Activated CD4-positive, alpha-beta T cell treated with anti-CD3 and anti-CD28 coated beads for 36 hours (primary cell): Measurements from ENCODE around the gene SAPCD2. TPM values are rescaled to one million over a fixed set of nuclear protein-coding genes. Genes with fewer than 3 reads are reported as not detected.
A peak's percentile ranks its signal among the peaks of the same experiment; 100 is the strongest.
"Not testable (repeated sequence)": the region's sequence is repeated elsewhere in the genome, so short reads cannot be mapped to it uniquely, and the experiment has no call there.

Experiments
- ATAC-seq: fragments of 200-7000 bp; cut with Tn5 transposase; one replicate; pipeline ENCODE4 v1.10.0; 2021; ENCODE audit warnings: mild to moderate bottlenecking, moderate library complexity
- CTCF ChIA-PET: fragments of 350-600 bp; sonication (Branson Sonifier 250); formaldehyde crosslinking; loops from one replicate; lab custom pipeline; 2021; ENCODE audit warnings: antibody characterized with exemption; lab: Charles Lee
- POLR2A ChIA-PET: fragments of 350-600 bp; sonication (Branson Sonifier 250); formaldehyde crosslinking; loops from one replicate; lab custom pipeline; 2021; ENCODE audit warnings: antibody characterized with exemption, inconsistent platforms; lab: Charles Lee
- DNase-seq: peaks from one replicate; pipeline ENCODE4 v3.0.0-alpha.2; 2020
- H3K27ac Mint-ChIP-seq: one replicate; pipeline ENCODE4 v1.8.0; 2021; ENCODE audit warnings: mixed read lengths
- H3K27me3 Mint-ChIP-seq: one replicate; pipeline ENCODE4 v1.8.0; 2021; ENCODE audit warnings: mixed read lengths
- H3K36me3 Mint-ChIP-seq: one replicate; pipeline ENCODE4 v1.8.0; 2021; ENCODE audit warnings: low read depth, mixed read lengths
- H3K4me1 Mint-ChIP-seq: one replicate; pipeline ENCODE4 v1.8.0; 2021; ENCODE audit warnings: mixed read lengths
- H3K4me3 Mint-ChIP-seq: one replicate; pipeline ENCODE4 v1.8.0; 2021; ENCODE audit warnings: mild to moderate bottlenecking, moderate library complexity, mixed read lengths
- H3K9me3 Mint-ChIP-seq: one replicate; pipeline ENCODE4 v1.8.0; 2021; ENCODE audit warnings: low read depth, mixed read lengths
- intact Hi-C, 2 experiments: fragments of 100-400 bp; cut with DNase I in 1 of 2; cut with micrococcal nuclease in 1 of 2; formaldehyde crosslinking; loops; one replicate each; pipeline versions ENCODE4 v1.14.2 to v1.15.1; 2022 to 2024; cut with DNase I, micrococcal nuclease
- total RNA-seq, 2 experiments: library from RNA; stranded (reverse); gene quantifications; one replicate each; pipeline ENCODE4 v1.2.3, GENCODE V29; 2021

Gene SAPCD2
- total RNA-seq, 2 experiments from 2014 or later, result 6.4 to 8.8 TPM

DNA sequence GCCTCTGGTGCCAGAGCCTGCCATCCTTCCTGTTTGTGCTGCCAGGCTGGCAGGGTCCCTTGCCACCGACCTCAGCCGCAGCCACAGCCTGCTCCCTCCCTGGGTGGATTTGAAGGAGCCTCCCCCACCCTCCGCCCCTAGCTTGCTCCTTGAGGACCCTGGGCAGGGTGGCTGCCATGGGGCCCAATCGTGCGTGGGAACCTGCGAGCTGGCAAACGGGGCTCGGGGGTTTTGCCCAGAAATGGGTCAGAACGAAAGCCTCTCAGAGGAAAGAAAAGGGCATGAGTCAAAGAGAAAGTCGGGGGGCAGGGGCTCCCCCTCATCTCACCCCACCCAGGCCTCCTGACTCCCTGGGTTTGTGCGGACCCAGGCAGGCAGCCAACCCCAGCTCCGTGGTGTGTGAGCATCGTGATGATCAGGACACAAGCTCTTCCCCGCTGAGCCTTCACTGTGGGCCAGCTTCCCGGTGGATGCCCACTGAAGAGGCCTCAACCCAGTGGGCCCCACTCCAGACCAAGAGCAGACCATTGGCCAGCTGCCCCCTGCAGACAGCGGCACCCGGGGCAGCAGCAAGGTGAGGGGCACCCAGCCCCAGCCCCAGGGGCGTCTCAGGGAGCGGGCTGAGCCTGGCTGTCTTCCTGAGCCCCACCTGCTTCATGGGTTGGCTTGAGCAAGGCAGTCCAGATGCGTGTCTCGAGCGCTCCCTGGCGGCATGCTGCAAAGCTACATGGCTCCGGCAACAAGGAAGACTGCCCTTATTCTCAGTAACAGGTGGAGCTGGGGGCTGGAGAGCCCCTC, 35.4 kb downstream of the SAPCD2 start:
- ChIA-PET POLR2A (interaction anchor here (0.6 to 1.3 kb wide), 6 partner anchors 10 to 284 kb away, joined by 3 to 5 read pairs (median 4); no protein-coding TSS in a partner anchor), CTCF (interaction anchor here (0.6 to 2.7 kb wide), 47 partner anchors 8 to 347 kb away, joined by 3 to 32 read pairs (median 4); partner anchors contain the start of genes AJM1, MAN1B1, NPDC1 and PAXX)
- intact Hi-C loops, result loop anchor here (1.0 to 10.0 kb wide), 7 partner anchors 86 to 248 kb away; partner anchors contain the start of genes AJM1 (in 1 of the 2), FBXW5 (in 1 of the 2), PHPT1 (in 1 of the 2) and TMEM141 (in 1 of the 2)
- H3K27me3 Mint-ChIP-seq, result no peaks in the 10 kb centered on the region
- peaks cover 38% of the 10 kb centered on the region for H3K4me1 Mint-ChIP-seq
- H3K36me3 Mint-ChIP-seq, result no peaks in the 10 kb centered on the region
- ATAC-seq, result peak; percentile 80
- H3K4me3 Mint-ChIP-seq, result peak overlapping the region; percentile 66
- no peaks in the 10 kb centered on the region for H3K9me3 Mint-ChIP-seq
- H3K27ac Mint-ChIP-seq, result peak overlapping the region; percentile 83
- peak; percentile 96 for DNase-seq

DNA sequence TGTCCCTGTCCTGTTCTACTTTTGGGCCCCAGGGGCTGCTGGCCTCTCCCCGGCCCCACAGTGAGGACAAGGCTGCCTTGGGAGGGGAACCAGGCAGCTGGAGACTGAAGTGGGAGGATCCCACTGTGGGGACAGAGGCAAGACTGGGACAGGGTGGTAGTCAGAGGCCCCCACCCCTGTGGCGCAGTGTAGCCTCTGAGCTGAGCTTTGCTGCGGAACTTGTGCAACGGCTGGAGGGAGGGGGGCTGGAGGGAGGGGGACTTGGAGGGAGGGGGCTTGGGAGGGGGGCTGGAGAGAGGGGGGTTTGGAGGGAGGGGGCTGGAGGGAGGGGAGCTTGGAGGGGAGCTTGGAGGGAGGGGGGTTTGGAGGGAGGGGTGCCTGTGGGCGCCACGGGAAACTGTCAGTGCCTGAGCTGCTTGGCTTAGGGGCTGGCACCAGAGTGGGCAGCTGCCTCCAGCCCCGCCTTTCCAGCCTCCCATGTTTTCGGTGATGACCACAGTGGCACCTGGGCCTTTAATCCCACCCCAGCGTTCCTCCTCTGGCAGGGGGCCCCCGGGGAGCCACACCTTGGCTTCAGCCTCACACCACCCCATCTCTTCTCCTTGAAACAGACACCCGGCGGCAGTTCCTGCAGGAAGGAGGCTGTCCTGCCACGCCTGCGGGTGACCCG, 36.2 kb downstream of the SAPCD2 start:
- peaks cover 45% of the 10 kb centered on the region for H3K4me1 Mint-ChIP-seq
- H3K27ac Mint-ChIP-seq, result peak overlapping the region; percentile 83
- no peaks in the 10 kb centered on the region for H3K27me3 Mint-ChIP-seq
- H3K36me3 Mint-ChIP-seq, result no peaks in the 10 kb centered on the region
- peak overlapping the region; percentile 66 for H3K4me3 Mint-ChIP-seq
- ChIA-PET POLR2A (interaction anchor here (0.6 to 1.3 kb wide), 5 partner anchors 10 to 283 kb away, joined by 3 to 5 read pairs (median 4); no protein-coding TSS in a partner anchor), CTCF (interaction anchor here (0.6 to 2.7 kb wide), 32 partner anchors 7 to 305 kb away, joined by 3 to 32 read pairs (median 6); partner anchors contain the start of genes AJM1, MAN1B1, NPDC1 and PAXX)
- no peak for DNase-seq
- intact Hi-C loops, result loop anchor here in 1 of 2 experiments (1.0 to 10.0 kb wide), 2 partner anchors 86 to 189 kb away; partner anchors contain the start of genes AJM1 and PHPT1
- no peak for ATAC-seq
- H3K9me3 Mint-ChIP-seq, result no peaks in the 10 kb centered on the region

GRCh38 chr9:137033481-137033880, 36.9 kb downstream of the SAPCD2 start:
- POLR2A ChIA-PET, DNase-seq, H3K36me3 Mint-ChIP-seq, H3K27ac Mint-ChIP-seq, H3K4me3 Mint-ChIP-seq, H3K27me3 Mint-ChIP-seq, H3K9me3 Mint-ChIP-seq, ATAC-seq: not testable (repeated sequence)
- intact Hi-C loops, result loop anchor here in 1 of 2 experiments (10.0 kb wide), 1 partner anchor 189 kb away; the partner anchor contains the start of genes AJM1 and PHPT1
- peaks cover 50% of the 10 kb centered on the region for H3K4me1 Mint-ChIP-seq
- CTCF ChIA-PET, result interaction anchor here (1.5 to 2.7 kb wide), 2 partner anchors 13 to 34 kb away, joined by 4 to 20 read pairs; partner anchors contain the start of gene NPDC1

GRCh38 chr9:137032858-137033257, 37.5 kb downstream of the SAPCD2 start:
- Mint-ChIP-seq H3K27ac (peak overlapping the region; percentile 43), H3K4me3 (peak overlapping the region; percentile 29), H3K27me3 (no peaks in the 10 kb centered on the region), H3K9me3 (no peaks in the 10 kb centered on the region), H3K4me1 (peaks cover 50% of the 10 kb centered on the region), H3K36me3 (no peaks in the 10 kb centered on the region)
- ChIA-PET POLR2A (no interaction called here), CTCF (interaction anchor here (0.6 to 1.5 kb wide), 4 partner anchors 35 to 239 kb away, joined by 3 to 5 read pairs (median 4); no protein-coding TSS in a partner anchor)
- no peak for ATAC-seq
- no peak for DNase-seq
- intact Hi-C loops, result loop anchor here in 1 of 2 experiments (10.0 kb wide), 1 partner anchor 188 kb away; the partner anchor contains the start of genes AJM1 and PHPT1

DNA sequence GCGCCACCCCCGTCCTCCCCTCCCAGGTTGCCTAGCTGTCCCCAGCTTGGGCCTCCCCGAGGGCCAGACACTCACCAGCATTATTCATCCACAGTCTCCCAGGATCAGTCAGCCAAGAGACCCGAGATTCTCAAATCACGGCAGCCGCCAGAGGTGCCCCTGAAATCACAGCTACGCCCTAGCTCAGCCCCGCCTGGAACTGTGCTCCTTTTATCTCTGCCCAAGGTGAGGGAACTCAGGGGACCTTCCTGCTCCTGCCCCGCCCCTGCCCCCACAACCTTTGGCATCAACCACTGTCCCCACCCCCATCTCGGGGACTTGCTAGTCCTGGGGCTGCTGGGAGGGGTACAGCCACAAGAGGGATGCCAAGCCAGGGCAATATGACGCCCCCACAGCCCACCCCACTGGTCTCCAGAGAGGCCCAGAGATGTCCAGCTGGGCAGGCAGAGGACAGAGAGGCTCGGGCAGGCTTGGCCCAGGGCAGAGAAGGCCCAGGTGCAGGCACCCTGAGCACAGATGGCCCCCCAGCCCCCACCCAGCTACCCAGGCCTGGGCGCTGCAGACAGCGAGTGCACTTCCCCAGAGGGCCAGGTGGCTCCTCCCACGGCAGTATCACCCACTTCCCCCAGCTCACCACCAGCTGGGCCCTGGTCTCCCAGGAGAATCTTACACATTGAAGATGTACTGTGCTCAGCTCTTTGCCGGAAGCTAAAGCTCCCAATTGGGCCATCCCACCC, 38.3 kb downstream of the SAPCD2 start, which contains the start of gene FUT7:
Gene FUT7 (minus strand): TSS at position 185 of the 737 bp plus-strand sequence. CDS start 97 bp downstream, at position 88.
- ChIA-PET POLR2A (interaction anchor here (0.8 kb wide), 1 partner anchor 64 kb away, joined by 3 read pairs; no protein-coding TSS in a partner anchor), CTCF (interaction anchor here (0.6 to 4.7 kb wide), 6 partner anchors 9 to 238 kb away, joined by 3 to 26 read pairs (median 4); partner anchors contain the start of gene MAN1B1)
- intact Hi-C loops, result loop anchor here in 1 of 2 experiments (10.0 kb wide), 1 partner anchor 187 kb away; the partner anchor contains the start of genes AJM1 and PHPT1
- H3K9me3 Mint-ChIP-seq, result no peaks in the 10 kb centered on the region
- no peak within 1 kb of the TSS for H3K27ac Mint-ChIP-seq
- DNase-seq, result peak; percentile 73
- no peaks in the 10 kb centered on the region for H3K27me3 Mint-ChIP-seq
- ATAC-seq, result peak; percentile 7
- H3K4me1 Mint-ChIP-seq, result peaks cover 52% of the 10 kb centered on the region
- peak within 1 kb of the TSS; percentile 52 for H3K4me3 Mint-ChIP-seq
- H3K36me3 Mint-ChIP-seq, result no peaks in the 10 kb centered on the region

DNA sequence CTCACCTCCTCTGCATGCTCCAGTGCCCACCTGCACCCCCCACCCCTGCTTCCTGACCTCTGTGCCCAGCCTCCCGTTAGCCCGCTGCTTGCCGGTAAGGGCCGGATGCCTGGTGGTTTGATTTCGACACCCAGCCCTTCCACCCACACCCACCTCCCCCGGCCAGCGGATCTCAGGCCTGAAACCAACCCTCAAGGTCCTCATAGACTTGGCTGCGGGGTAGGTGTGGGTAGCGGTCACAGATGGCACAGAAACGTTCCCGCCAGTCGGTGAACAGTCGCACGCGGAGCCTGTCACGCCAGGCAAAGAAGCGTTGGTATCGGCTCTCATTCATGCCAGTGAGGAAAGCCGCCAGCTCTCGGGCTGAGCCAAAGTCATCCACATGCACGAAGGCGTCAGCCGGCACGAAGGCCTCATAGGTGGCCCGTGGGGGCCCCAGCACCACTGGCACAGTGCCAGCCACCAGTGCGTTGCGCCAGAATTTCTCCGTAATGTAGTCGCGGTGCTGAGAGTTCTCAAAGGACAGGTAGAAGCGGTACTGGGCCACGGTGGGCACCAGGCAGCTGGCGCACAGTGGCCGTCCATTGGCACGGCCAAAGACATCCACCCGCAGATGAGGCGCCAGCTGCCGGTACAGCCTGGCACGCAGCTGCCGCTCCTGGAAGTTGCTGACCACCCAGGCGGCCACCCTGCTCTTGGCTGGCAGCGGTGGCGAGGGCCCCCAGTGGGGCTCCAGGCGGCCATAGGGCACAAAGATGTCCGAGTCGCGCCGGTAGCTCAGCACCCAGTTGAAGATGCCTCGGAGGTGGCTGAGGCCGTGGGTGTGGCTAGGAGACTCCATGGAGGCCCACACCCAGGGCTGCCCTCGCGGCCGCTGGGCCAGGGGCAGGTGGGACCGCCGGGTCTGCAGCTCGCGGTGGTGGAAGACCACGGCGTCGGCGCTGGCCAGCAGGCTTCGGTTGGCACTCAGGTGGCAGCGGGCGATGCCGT, 39.5 kb downstream of the SAPCD2 start:
- ATAC-seq (no peak), DNase-seq (peak; percentile 77)
- POLR2A ChIA-PET, result interaction anchor here (0.8 kb wide), 1 partner anchor 210 kb away, joined by 3 read pairs; the partner anchor contains the start of gene TUBB4B
- no peaks in the 10 kb centered on the region for H3K9me3 Mint-ChIP-seq
- intact Hi-C loops, result loop anchor here in 1 of 2 experiments (10.0 kb wide), 1 partner anchor 186 kb away; the partner anchor contains the start of genes AJM1 and PHPT1
- H3K4me1 Mint-ChIP-seq, result peaks cover 55% of the 10 kb centered on the region
- H3K27ac Mint-ChIP-seq, result no peak overlapping the region
- H3K27me3 Mint-ChIP-seq, result no peaks in the 10 kb centered on the region
- peak overlapping the region; percentile 49 for H3K4me3 Mint-ChIP-seq
- H3K36me3 Mint-ChIP-seq, result no peaks in the 10 kb centered on the region
- CTCF ChIA-PET, result interaction anchor here (0.7 to 4.7 kb wide), 9 partner anchors 8 to 65 kb away, joined by 3 to 26 read pairs (median 9); partner anchors contain the start of genes MAN1B1 and PAXX

- ChIA-PET CTCF (interaction anchor here (0.6 to 4.7 kb wide), 31 partner anchors 8 to 331 kb away, joined by 3 to 26 read pairs (median 5); partner anchors contain the start of genes CLIC3, DPP7, LCN12 and MAN1B1), POLR2A (interaction anchor here (0.8 to 1.4 kb wide), 3 partner anchors 38 to 211 kb away, joined by 3 read pairs; partner anchors contain the start of genes AJM1, PAXX and TUBB4B)
- ATAC-seq (no peak), DNase-seq (no peak)
- intact Hi-C loops, result loop anchor here in 1 of 2 experiments (10.0 kb wide), 1 partner anchor 185 kb away; the partner anchor contains the start of genes AJM1 and PHPT1
- Mint-ChIP-seq H3K36me3 (no peaks in the 10 kb centered on the region), H3K27ac (peak overlapping the region; percentile 39), H3K9me3 (no peaks in the 10 kb centered on the region), H3K4me1 (peaks cover 53% of the 10 kb centered on the region), H3K27me3 (no peaks in the 10 kb centered on the region), H3K4me3 (peak overlapping the region; percentile 60)
Measured at GRCh38 chr9:137030006-137030405, 40.4 kb downstream of the SAPCD2 start.

DNA sequence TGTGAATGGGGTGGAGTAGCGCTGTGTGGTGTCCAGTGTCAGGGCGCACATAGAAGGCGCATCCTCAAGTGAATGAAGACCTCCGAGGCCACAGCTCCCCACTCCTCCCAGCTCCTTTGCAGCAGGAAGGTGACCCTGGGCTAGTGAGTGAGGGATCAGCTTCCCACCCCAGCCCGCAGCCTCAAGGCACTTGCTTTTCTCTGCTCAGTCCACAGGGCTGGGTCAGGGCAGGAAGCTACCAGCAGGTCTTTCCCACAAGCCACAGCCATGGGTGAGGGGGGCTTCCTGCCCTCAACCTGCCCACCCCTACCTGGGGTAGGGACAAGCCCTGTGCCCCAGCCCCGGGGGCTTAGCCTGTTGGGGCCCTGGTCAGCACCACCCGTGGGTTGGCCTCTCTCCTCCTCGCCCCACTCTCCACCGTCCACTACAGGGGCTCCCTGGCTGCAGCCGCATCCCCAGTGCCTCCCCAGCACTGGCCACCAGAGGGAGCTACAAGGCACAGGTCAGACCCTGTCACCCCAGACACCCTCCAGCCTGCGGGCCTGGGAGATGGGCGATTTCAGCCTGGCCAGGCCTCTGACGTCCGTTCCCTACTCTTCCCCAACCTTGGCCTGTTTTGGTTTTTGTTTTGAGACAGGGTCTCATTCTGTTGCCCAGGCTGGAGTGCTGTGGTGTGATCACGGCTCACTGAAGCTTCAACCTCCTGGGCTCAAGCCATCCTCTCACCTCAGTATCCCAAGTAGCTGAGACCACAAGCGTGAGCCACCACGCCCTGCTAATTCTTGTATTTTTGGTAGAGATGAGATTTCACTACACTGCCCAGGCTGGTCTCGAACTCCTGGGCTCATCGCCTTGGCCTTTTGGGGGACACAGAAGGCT, 41.1 kb downstream of the SAPCD2 start:
- H3K4me3 Mint-ChIP-seq, result peak overlapping the region; percentile 60
- DNase-seq (peak; percentile 88), ATAC-seq (peak; percentile 52)
- H3K36me3 Mint-ChIP-seq, result no peaks in the 10 kb centered on the region
- POLR2A ChIA-PET, result interaction anchor here (1.0 to 1.4 kb wide), 2 partner anchors 37 to 187 kb away, joined by 3 read pairs; partner anchors contain the start of genes AJM1 and PAXX
- no peaks in the 10 kb centered on the region for H3K9me3 Mint-ChIP-seq
- H3K27ac Mint-ChIP-seq, result peak overlapping the region; percentile 42
- intact Hi-C loops, result loop anchor here (1.0 to 5.0 kb wide), 3 partner anchors 38 to 194 kb away; partner anchors contain the start of gene RNF208 (in 1 of the 2)
- CTCF ChIA-PET, result interaction anchor here (0.5 to 4.7 kb wide), 41 partner anchors 8 to 331 kb away, joined by 3 to 26 read pairs (median 4); partner anchors contain the start of genes AJM1, CLIC3, DPP7 and LCN12
- H3K27me3 Mint-ChIP-seq, result no peaks in the 10 kb centered on the region
- peaks cover 46% of the 10 kb centered on the region for H3K4me1 Mint-ChIP-seq
